CD4-positive, CD25-positive, alpha-beta regulatory T cell (primary cell): Measurements from ENCODE around the gene MLKL. TPM values are rescaled to one million over a fixed set of nuclear protein-coding genes. Genes with fewer than 3 reads are reported as not detected.

Experiments used
- ATAC-seq, 2 donors: fragments of 150-1000 bp; cut with Tn5 transposase; one replicate each; pipeline ENCODE4 v1.10.0; 2021; ENCODE audit warnings: low read depth in 2 of 2, moderate number of reproducible peaks in 2 of 2, moderate library complexity in 1 of 2
- DNase-seq, 3 donors: peaks; one replicate each; pipeline versions ENCODE4 v3.0.0 to v3.0.0-alpha.2; 2012 to 2022; ENCODE audit warnings: mixed read lengths in 1 of 3
- H3K27ac ChIP-seq: one replicate; pipeline ENCODE4 v1.7.0; 2013; ENCODE audit warnings: mild to moderate bottlenecking, low read length; ENCODE audit not compliant: insufficient read depth, poor library complexity, severe bottlenecking
- H3K27me3 ChIP-seq: one replicate; pipeline ENCODE4 v1.7.0; 2013; ENCODE audit warnings: low read length; ENCODE audit not compliant: control insufficient read depth, insufficient read depth
- H3K36me3 ChIP-seq: one replicate; pipeline ENCODE4 v1.7.0; 2013; ENCODE audit warnings: mild to moderate bottlenecking, low read length, moderate library complexity; ENCODE audit not compliant: control insufficient read depth, insufficient read depth
- H3K4me1 ChIP-seq: 2 replicates; pipeline ENCODE4 v1.7.0; 2013; ENCODE audit warnings: mild to moderate bottlenecking, low read length; ENCODE audit not compliant: insufficient read depth, control insufficient read depth, poor library complexity, severe bottlenecking
- H3K4me3 ChIP-seq: one replicate; pipeline ENCODE4 v1.7.0; 2013; ENCODE audit warnings: low read depth, mild to moderate bottlenecking, low read length, moderate library complexity
- H3K9me3 ChIP-seq, 2 experiments: 1 replicate in 1 of 2; 2 replicates in 1 of 2; pipeline ENCODE4 v1.7.0; 2013; ENCODE audit warnings: low read length in 2 of 2, mild to moderate bottlenecking in 1 of 2, moderate library complexity in 1 of 2; ENCODE audit not compliant: control insufficient read depth in 2 of 2
- H3K27ac Mint-ChIP-seq, 3 donors: one replicate each; pipeline ENCODE4 v1.8.0; 2020 to 2022; ENCODE audit warnings: mild to moderate bottlenecking in 3 of 3, mixed read lengths in 3 of 3, moderate library complexity in 2 of 3
- H3K27me3 Mint-ChIP-seq: one replicate; pipeline ENCODE4 v1.8.0; 2022; ENCODE audit warnings: mild to moderate bottlenecking, mixed read lengths
- H3K36me3 Mint-ChIP-seq: one replicate; pipeline ENCODE4 v1.8.0; 2020; ENCODE audit warnings: mixed read lengths
- H3K4me1 Mint-ChIP-seq, 4 donors: one replicate each; pipeline ENCODE4 v1.8.0; 2020 to 2022; ENCODE audit warnings: mixed read lengths in 4 of 4, mild to moderate bottlenecking in 1 of 4
- H3K4me3 Mint-ChIP-seq, 4 donors: one replicate each; pipeline ENCODE4 v1.8.0; 2020 to 2022; ENCODE audit warnings: mild to moderate bottlenecking in 4 of 4, mixed read lengths in 4 of 4, moderate library complexity in 3 of 4
- H3K9me3 Mint-ChIP-seq, 7 donors: one replicate each; pipeline ENCODE4 v1.8.0; 2020 to 2022; ENCODE audit warnings: mixed read lengths in 7 of 7, mild to moderate bottlenecking in 3 of 7, moderate library complexity in 2 of 7
- polyA plus RNA-seq, 4 donors: library from polyadenylated mRNA; unstranded; fragments of 300-500 nt; fragmentation: Illumina TruSeq; gene quantifications; one replicate each; pipeline ENCODE4 v1.2.3, GENCODE V29; 2021
- total RNA-seq: library from RNA; stranded (reverse); gene quantifications from one replicate; pipeline ENCODE4 v1.2.3, GENCODE V29; 2022

Gene MLKL
- total and polyA plus RNA-seq, 5 donors from 2014 or later: 15.6 to 50.0 (median 21.3) TPM

GRCh38 chr16:74666425-74667254 is 34.0 kb downstream of the MLKL start, which contains the start of gene RFWD3:
TSS of gene RFWD3 (minus strand) at chr16:74666877. CDS start at chr16:74661449, 5,428 bp downstream.
- Mint-ChIP-seq H3K27me3 (no peaks in the 10 kb centered on the region), H3K27ac (peak within 1 kb of the TSS; percentile 94 to 98 (median 98)), H3K4me1 (peaks cover 14 to 55% (median 32%) of the 10 kb centered on the region in 4 donors), H3K36me3 (peaks cover 25% of the 10 kb centered on the region), H3K4me3 (peak within 1 kb of the TSS; percentile 94 to 98 (median 97)), H3K9me3 (no peaks in the 10 kb centered on the region)
- Histone ChIP-seq H3K9me3 (no peaks in the 10 kb centered on the region), H3K27me3 (no peaks in the 10 kb centered on the region), H3K36me3 (peaks cover 36% of the 10 kb centered on the region), H3K27ac (peak within 1 kb of the TSS; percentile 84), H3K4me1 (peaks cover 40% of the 10 kb centered on the region), H3K4me3 (peak within 1 kb of the TSS; percentile 99)
- ATAC-seq: peak; percentile 100
- DNase-seq: peak; percentile 97 to 99 (median 98)

- peaks cover 37% of the 10 kb centered on the region for H3K36me3 ChIP-seq
- no peak for ATAC-seq
- no peaks in the 10 kb centered on the region for H3K27me3 ChIP-seq
- Mint-ChIP-seq H3K9me3 (no peaks in the 10 kb centered on the region), H3K4me3 (peak overlapping the region; percentile 94 to 98 (median 97)), H3K4me1 (peaks cover 21 to 60% (median 37%) of the 10 kb centered on the region in 4 donors), H3K27ac (peak overlapping the region in 2 of 3 donors; percentile 25 to 94), H3K27me3 (no peaks in the 10 kb centered on the region), H3K36me3 (peaks cover 25% of the 10 kb centered on the region)
- H3K4me3 ChIP-seq: peak overlapping the region; percentile 91
- H3K4me1 ChIP-seq: peaks cover 40% of the 10 kb centered on the region
- no peak for DNase-seq
- peak overlapping the region; percentile 84 for H3K27ac ChIP-seq
- no peaks in the 10 kb centered on the region for H3K9me3 ChIP-seq
Measured at GRCh38 chr16:74666010-74666421, 34.6 kb downstream of the MLKL start.

GRCh38 chr16:74661064-74661463 is 39.6 kb downstream of the MLKL start:
- H3K4me1 Mint-ChIP-seq: peaks cover 32 to 91% (median 63%) of the 10 kb centered on the region in 4 donors
- no peaks in the 10 kb centered on the region for H3K27me3 ChIP-seq
- peaks cover 71% of the 10 kb centered on the region for H3K36me3 ChIP-seq
- peaks cover 56% of the 10 kb centered on the region for H3K36me3 Mint-ChIP-seq
- H3K27ac ChIP-seq: no peak overlapping the region
- no peak for DNase-seq
- H3K9me3 Mint-ChIP-seq: peaks cover 0 to 1% (median 0%) of the 10 kb centered on the region in 7 donors
- H3K4me1 ChIP-seq: peaks cover 54% of the 10 kb centered on the region
- ATAC-seq: no peak
- H3K4me3 ChIP-seq: no peak overlapping the region
- H3K27ac Mint-ChIP-seq: peak overlapping the region in 1 of 3 donors; percentile 34
- no peaks in the 10 kb centered on the region for H3K9me3 ChIP-seq
- H3K27me3 Mint-ChIP-seq: no peaks in the 10 kb centered on the region
- H3K4me3 Mint-ChIP-seq: peak overlapping the region in 2 of 4 donors; percentile 21 to 39

GRCh38 chr16:74660383-74660782 is 40.3 kb downstream of the MLKL start:
- Histone ChIP-seq H3K36me3 (peaks cover 71% of the 10 kb centered on the region), H3K27ac (no peak overlapping the region), H3K4me1 (peaks cover 48% of the 10 kb centered on the region), H3K9me3 (no peaks in the 10 kb centered on the region), H3K4me3 (peak overlapping the region; percentile 2), H3K27me3 (no peaks in the 10 kb centered on the region)
- H3K4me3 Mint-ChIP-seq: peak overlapping the region; percentile 43 to 66 (median 55)
- H3K36me3 Mint-ChIP-seq: peaks cover 56% of the 10 kb centered on the region
- peaks cover 0 to 1% (median 0%) of the 10 kb centered on the region in 7 donors for H3K9me3 Mint-ChIP-seq
- H3K4me1 Mint-ChIP-seq: peaks cover 38 to 93% (median 69%) of the 10 kb centered on the region in 4 donors
- no peak for DNase-seq
- no peaks in the 10 kb centered on the region for H3K27me3 Mint-ChIP-seq
- H3K27ac Mint-ChIP-seq: peak overlapping the region in 1 of 3 donors; percentile 38
- ATAC-seq: no peak

GRCh38 chr16:74659041-74659440 is 41.6 kb downstream of the MLKL start:
- H3K36me3 Mint-ChIP-seq: peaks cover 52% of the 10 kb centered on the region
- H3K4me1 Mint-ChIP-seq: peaks cover 45 to 94% (median 74%) of the 10 kb centered on the region in 4 donors
- ATAC-seq (no peak), DNase-seq (no peak)
- peak overlapping the region; percentile 35 for H3K4me3 ChIP-seq
- peaks cover 63% of the 10 kb centered on the region for H3K36me3 ChIP-seq
- peaks cover 50% of the 10 kb centered on the region for H3K4me1 ChIP-seq
- H3K27me3 Mint-ChIP-seq: no peaks in the 10 kb centered on the region
- peaks cover 0 to 1% (median 0%) of the 10 kb centered on the region in 7 donors for H3K9me3 Mint-ChIP-seq
- peak overlapping the region; percentile 11 to 38 (median 38) for H3K27ac Mint-ChIP-seq
- H3K4me3 Mint-ChIP-seq: peak overlapping the region in 3 of 4 donors; percentile 31 to 78 (median 55)
- H3K27me3 ChIP-seq: no peaks in the 10 kb centered on the region
- H3K27ac ChIP-seq: no peak overlapping the region
- H3K9me3 ChIP-seq: no peaks in the 10 kb centered on the region

- peaks cover 46 to 91% (median 71%) of the 10 kb centered on the region in 4 donors for H3K4me1 Mint-ChIP-seq
- peaks cover 0 to 1% (median 0%) of the 10 kb centered on the region in 7 donors for H3K9me3 Mint-ChIP-seq
- Histone ChIP-seq H3K4me1 (peaks cover 44% of the 10 kb centered on the region), H3K9me3 (no peaks in the 10 kb centered on the region), H3K27ac (no peak overlapping the region), H3K27me3 (no peaks in the 10 kb centered on the region), H3K36me3 (peaks cover 54% of the 10 kb centered on the region), H3K4me3 (peak overlapping the region; percentile 60)
- peak overlapping the region in 3 of 4 donors; percentile 37 to 44 (median 42) for H3K4me3 Mint-ChIP-seq
- no peak for ATAC-seq
- DNase-seq: no peak
- H3K27ac Mint-ChIP-seq: peak overlapping the region; percentile 43 to 65 (median 64)
- H3K27me3 Mint-ChIP-seq: no peaks in the 10 kb centered on the region
- peaks cover 46% of the 10 kb centered on the region for H3K36me3 Mint-ChIP-seq
Measured at GRCh38 chr16:74657870-74658642, 42.6 kb downstream of the MLKL start.

- peaks cover 0 to 1% (median 0%) of the 10 kb centered on the region in 7 donors for H3K9me3 Mint-ChIP-seq
- H3K4me1 ChIP-seq: peaks cover 32% of the 10 kb centered on the region
- H3K9me3 ChIP-seq: no peaks in the 10 kb centered on the region
- no peak for DNase-seq
- ATAC-seq: no peak
- peak overlapping the region in 1 of 4 donors; percentile 29 for H3K4me3 Mint-ChIP-seq
- peak overlapping the region; percentile 55 for H3K27ac ChIP-seq
- H3K36me3 Mint-ChIP-seq: peaks cover 21% of the 10 kb centered on the region
- no peaks in the 10 kb centered on the region for H3K27me3 ChIP-seq
- peaks cover 47% of the 10 kb centered on the region for H3K36me3 ChIP-seq
- H3K27me3 Mint-ChIP-seq: no peaks in the 10 kb centered on the region
- H3K4me1 Mint-ChIP-seq: peaks cover 37 to 78% (median 59%) of the 10 kb centered on the region in 4 donors
- peak overlapping the region; percentile 35 for H3K4me3 ChIP-seq
- H3K27ac Mint-ChIP-seq: peak overlapping the region in 2 of 3 donors; percentile 12 to 43
Measured at GRCh38 chr16:74654536-74655050, 46.1 kb downstream of the MLKL start.
